ENCODE results near the gene GID8. TPM values are rescaled to one million over a fixed set of nuclear protein-coding genes. Genes with fewer than 3 reads are reported as not detected.

GID8 gene
- total RNA-seq (10 to 100 TPM; 19.0 to 22.1 (median 20.0) TPM), polyA plus RNA-seq (8.9 TPM)
- long read RNA-seq, donor 1, full-length matches to known transcripts = 21 of 29 reads
- long read RNA-seq, donor 1, partial matches to known transcripts = 2 of 29 reads
- long read RNA-seq, donor 1, other reads (novel, unspliced or antisense) = 6 of 29 reads
- long read RNA-seq, donor 2, full-length matches to known transcripts = 16 of 23 reads
- long read RNA-seq, donor 2, partial matches to known transcripts = 2 of 23 reads
- long read RNA-seq, donor 2, other reads (novel, unspliced or antisense) = 5 of 23 reads
- long read RNA-seq, donor 3, full-length matches to known transcripts = 75 of 110 reads
- long read RNA-seq, donor 3, partial matches to known transcripts = 30 of 110 reads
- long read RNA-seq, donor 3, other reads (novel, unspliced or antisense) = 5 of 110 reads
- long read RNA-seq, donor 4, full-length matches to known transcripts = 31 of 38 reads
- long read RNA-seq, donor 4, partial matches to known transcripts = 5 of 38 reads
- long read RNA-seq, donor 4, other reads (novel, unspliced or antisense) = 2 of 38 reads

DNA sequence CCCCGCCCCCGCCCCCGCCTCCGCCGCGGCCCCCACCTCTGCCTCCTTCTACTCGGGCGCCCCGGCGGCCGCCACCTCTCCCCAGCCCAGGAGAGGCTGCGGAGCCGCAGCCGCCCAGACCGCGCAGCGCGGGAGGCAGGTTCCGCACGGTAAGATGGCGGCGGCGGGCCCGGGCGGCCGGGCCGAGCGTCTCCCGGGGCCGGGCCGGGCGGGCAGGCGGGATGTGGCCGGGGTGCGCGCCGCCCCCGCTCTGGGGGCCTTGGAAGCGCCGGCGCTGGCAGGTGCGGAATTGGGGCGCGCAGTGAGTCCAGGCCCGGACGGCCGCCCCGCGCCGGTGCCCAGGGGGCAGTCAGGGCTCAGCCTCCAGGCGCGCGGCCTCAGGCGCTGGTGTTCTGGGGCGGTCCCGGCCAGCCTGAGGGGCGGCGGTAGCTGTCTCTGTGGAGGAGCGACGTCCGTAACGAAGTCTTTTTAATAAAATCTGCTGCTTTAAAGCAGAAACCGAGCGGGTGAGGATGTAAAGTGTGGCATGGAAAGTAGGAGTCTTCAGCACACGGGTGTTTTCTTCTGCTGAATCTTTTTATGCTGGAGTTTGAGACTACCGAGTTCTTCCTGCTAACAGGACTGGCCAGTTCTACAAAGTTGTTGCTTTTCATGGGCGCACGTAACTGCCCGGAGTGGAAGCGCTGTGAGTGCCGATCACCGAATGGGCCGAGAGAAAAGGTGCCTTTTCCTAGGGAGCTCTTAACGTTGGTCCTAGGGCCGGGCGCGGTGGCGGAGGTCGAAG lies at the start of gene GID8:
TSS of gene GID8 (plus strand) at position 43 of the 784 bp plus-strand sequence. CDS start 3,356 bp downstream, outside the sequence.
- under 1% methylated on average over 78 of the region's 79 CpGs for WGBS
- intact Hi-C loops (cut with DNase I) = no loop called here
- H3K4me3 ChIP-seq (ENCODE audit: low read length) = peak within 1 kb of the TSS; percentile 88
- no peaks in the 10 kb centered on the region for H3K9me3 ChIP-seq (ENCODE audit: control insufficient read depth, low read length)
- no peaks in the 10 kb centered on the region for H3K27me3 ChIP-seq (ENCODE audit: control insufficient read depth, insufficient read depth)
- peak within 1 kb of the TSS; percentile 81 for H3K27ac ChIP-seq (ENCODE audit: low read length)
- ATAC-seq (peak; percentile 46 to 53), DNase-seq (peak; percentile 58 to 81 (median 79))
- peaks cover 11% of the 10 kb centered on the region for H3K4me1 ChIP-seq (ENCODE audit: control insufficient read depth, insufficient read depth, low read length)

- no peak overlapping the region for H3K4me3 ChIP-seq (ENCODE audit: low read length)
- H3K4me1 ChIP-seq (ENCODE audit: control insufficient read depth, insufficient read depth, low read length) = no peaks in the 10 kb centered on the region
- peak in 1 of 2 donors; percentile 7 for ATAC-seq
- WGBS = 94% methylated on average over 16 of the region's 16 CpGs
- no peaks in the 10 kb centered on the region for H3K9me3 ChIP-seq (ENCODE audit: control insufficient read depth, low read length)
- H3K27ac ChIP-seq (ENCODE audit: low read length) = no peak overlapping the region
- no peaks in the 10 kb centered on the region for H3K27me3 ChIP-seq (ENCODE audit: control insufficient read depth, insufficient read depth)
- DNase-seq = no peak
- intact Hi-C loops (cut with DNase I) = no loop called here
Observed at GRCh38 chr20:62888406-62888805, 49.5 kb upstream of the GID8 start.

- Histone ChIP-seq H3K9me3 (ENCODE audit: control insufficient read depth, low read length) (no peaks in the 10 kb centered on the region), H3K4me3 (ENCODE audit: low read length) (no peak overlapping the region), H3K4me1 (ENCODE audit: control insufficient read depth, insufficient read depth, low read length) (no peaks in the 10 kb centered on the region), H3K27ac (ENCODE audit: low read length) (no peak overlapping the region), H3K27me3 (ENCODE audit: control insufficient read depth, insufficient read depth) (no peaks in the 10 kb centered on the region)
- DNase-seq = peak in 1 of 3 donors; percentile 60
- no peak for ATAC-seq
- intact Hi-C loops (cut with DNase I) = no loop called here
- WGBS = 90% methylated on average over 17 of the region's 17 CpGs
Observed at GRCh38 chr20:62888910-62889309, 49.0 kb upstream of the GID8 start.

DNA sequence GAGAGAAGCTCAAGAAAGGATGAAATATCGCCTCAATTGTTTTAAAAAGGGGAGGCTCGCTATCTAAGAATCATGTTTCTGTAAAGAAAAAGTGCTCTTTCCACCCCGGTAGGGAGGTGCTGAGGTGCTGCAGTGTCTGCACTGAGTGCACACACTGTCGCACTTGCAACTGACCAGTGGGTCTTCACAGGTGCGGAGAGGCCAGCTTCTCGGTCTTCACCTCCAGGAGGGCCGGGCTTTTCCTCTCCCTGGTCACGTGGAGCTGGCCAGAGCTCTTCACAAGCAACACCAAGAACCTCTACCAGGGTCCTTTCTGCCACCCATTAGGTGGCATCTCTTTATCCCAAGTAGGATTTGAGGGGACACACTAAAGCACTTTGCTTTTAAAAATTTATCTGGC lies 48.5 kb upstream of the GID8 start:
- intact Hi-C loops (cut with DNase I) = no loop called here
- 91% methylated on average over 8 of the region's 8 CpGs for WGBS
- H3K27ac ChIP-seq (ENCODE audit: low read length) = no peak overlapping the region
- no peaks in the 10 kb centered on the region for H3K4me1 ChIP-seq (ENCODE audit: control insufficient read depth, insufficient read depth, low read length)
- no peak for ATAC-seq
- no peak for DNase-seq
- no peaks in the 10 kb centered on the region for H3K9me3 ChIP-seq (ENCODE audit: control insufficient read depth, low read length)
- H3K27me3 ChIP-seq (ENCODE audit: control insufficient read depth, insufficient read depth) = no peaks in the 10 kb centered on the region
- no peak overlapping the region for H3K4me3 ChIP-seq (ENCODE audit: low read length)

GRCh38 chr20:62889871-62890270 lies 48.1 kb upstream of the GID8 start:
- no peak overlapping the region for H3K27ac ChIP-seq (ENCODE audit: low read length)
- 90% methylated on average over 9 of the region's 9 CpGs for WGBS
- H3K4me3 ChIP-seq (ENCODE audit: low read length) = no peak overlapping the region
- H3K4me1 ChIP-seq (ENCODE audit: control insufficient read depth, insufficient read depth, low read length) = no peaks in the 10 kb centered on the region
- intact Hi-C loops (cut with DNase I) = loop anchor here in 1 of 4 donors (10.0 kb wide), 1 partner anchor 55 kb away; no protein-coding TSS in a partner anchor
- no peaks in the 10 kb centered on the region for H3K9me3 ChIP-seq (ENCODE audit: control insufficient read depth, low read length)
- H3K27me3 ChIP-seq (ENCODE audit: control insufficient read depth, insufficient read depth) = no peaks in the 10 kb centered on the region
- DNase-seq (no peak), ATAC-seq (no peak)

DNA sequence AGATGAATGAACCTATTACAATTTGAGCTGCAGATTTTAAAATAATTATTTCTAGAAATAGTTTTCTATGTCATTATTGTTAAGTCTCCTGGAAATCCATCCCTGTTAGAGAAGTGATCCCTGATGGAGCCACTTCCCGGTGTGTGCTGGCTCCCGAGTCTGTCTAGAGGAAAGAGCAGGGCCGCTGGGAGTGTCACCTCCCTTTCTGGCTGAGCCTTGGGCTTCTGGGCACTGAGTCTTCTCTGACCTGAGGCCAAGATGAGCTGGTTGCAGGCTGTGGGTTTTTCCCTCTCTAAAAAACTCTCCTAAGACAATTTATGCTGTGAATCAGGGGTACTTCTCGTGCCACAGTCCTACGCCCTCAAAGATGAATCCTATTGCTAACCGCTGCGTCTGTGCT lies 47.5 kb upstream of the GID8 start:
- intact Hi-C loops (cut with DNase I) = loop anchor here in 1 of 4 donors (10.0 kb wide), 1 partner anchor 54 kb away; no protein-coding TSS in a partner anchor
- H3K27ac ChIP-seq (ENCODE audit: low read length) = no peak overlapping the region
- H3K9me3 ChIP-seq (ENCODE audit: control insufficient read depth, low read length) = no peaks in the 10 kb centered on the region
- WGBS = 77% methylated on average over 7 of the region's 7 CpGs
- no peaks in the 10 kb centered on the region for H3K4me1 ChIP-seq (ENCODE audit: control insufficient read depth, insufficient read depth, low read length)
- no peaks in the 10 kb centered on the region for H3K27me3 ChIP-seq (ENCODE audit: control insufficient read depth, insufficient read depth)
- H3K4me3 ChIP-seq (ENCODE audit: low read length) = no peak overlapping the region
- no peak for ATAC-seq
- no peak for DNase-seq

GRCh38 chr20:62891111-62891510 lies 46.8 kb upstream of the GID8 start:
- 67% methylated on average over 15 of the region's 15 CpGs for WGBS
- no peaks in the 10 kb centered on the region for H3K27me3 ChIP-seq (ENCODE audit: control insufficient read depth, insufficient read depth)
- intact Hi-C loops (cut with DNase I) = loop anchor here in 1 of 4 donors (10.0 kb wide), 1 partner anchor 54 kb away; no protein-coding TSS in a partner anchor
- ATAC-seq (peak in 1 of 2 donors; percentile 60), DNase-seq (no peak)
- H3K9me3 ChIP-seq (ENCODE audit: control insufficient read depth, low read length) = no peaks in the 10 kb centered on the region
- H3K4me1 ChIP-seq (ENCODE audit: control insufficient read depth, insufficient read depth, low read length) = no peaks in the 10 kb centered on the region
- no peak overlapping the region for H3K4me3 ChIP-seq (ENCODE audit: low read length)
- H3K27ac ChIP-seq (ENCODE audit: low read length) = no peak overlapping the region

DNA sequence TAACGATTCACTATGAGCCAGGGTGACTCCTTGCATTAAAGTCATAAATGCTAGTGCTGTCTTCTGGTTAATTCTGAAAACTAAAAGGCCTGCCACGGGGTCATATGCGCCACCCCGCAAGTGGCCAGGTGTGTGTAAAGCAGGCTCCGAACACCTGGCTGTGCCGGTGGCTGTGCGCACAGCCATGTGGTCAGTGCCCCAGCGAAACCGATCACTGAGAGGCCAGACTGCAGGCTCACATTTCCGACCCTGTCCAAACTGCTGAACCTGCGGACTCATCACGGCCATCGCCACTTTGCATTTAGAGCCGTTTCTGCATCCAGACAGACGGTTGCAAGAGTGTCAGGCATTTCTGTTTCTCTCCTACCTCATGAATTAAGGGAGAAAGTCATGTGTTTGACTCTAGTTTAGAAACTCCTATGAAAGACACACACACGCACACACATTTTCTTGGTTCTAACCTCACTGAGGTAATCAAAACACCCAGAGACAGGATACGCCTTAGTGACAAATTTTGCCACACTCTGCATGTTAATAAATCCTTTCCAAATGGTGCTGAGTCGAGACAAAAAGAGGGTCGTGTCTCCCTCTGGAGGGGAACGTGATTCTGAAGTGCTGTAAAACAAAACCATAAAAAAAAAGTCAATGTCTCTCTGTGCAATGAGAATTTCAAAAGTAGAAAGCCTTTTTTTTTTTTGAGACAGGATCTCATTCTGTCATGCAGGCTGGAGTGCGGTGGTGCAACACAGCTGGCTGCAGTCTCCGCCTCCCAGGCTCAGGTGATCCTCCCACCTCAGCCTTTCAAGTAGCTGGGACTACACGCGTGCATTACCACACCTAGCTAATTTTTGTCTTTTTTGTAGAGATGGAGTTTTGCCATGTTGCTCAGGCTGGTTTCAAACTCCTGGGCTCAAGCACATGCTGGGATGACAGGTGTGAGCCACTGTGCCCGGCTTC lies 45.3 kb upstream of the GID8 start:
- intact Hi-C loops (cut with DNase I) = loop anchor here in 1 of 4 donors (10.0 kb wide), 1 partner anchor 52 kb away; no protein-coding TSS in a partner anchor
- WGBS = 89% methylated on average over 25 of the region's 25 CpGs
- ATAC-seq (no peak), DNase-seq (no peak)
- no peak overlapping the region for H3K27ac ChIP-seq (ENCODE audit: low read length)
- H3K9me3 ChIP-seq (ENCODE audit: control insufficient read depth, low read length) = no peaks in the 10 kb centered on the region
- H3K27me3 ChIP-seq (ENCODE audit: control insufficient read depth, insufficient read depth) = no peaks in the 10 kb centered on the region
- H3K4me1 ChIP-seq (ENCODE audit: control insufficient read depth, insufficient read depth, low read length) = no peaks in the 10 kb centered on the region
- H3K4me3 ChIP-seq (ENCODE audit: low read length) = no peak overlapping the region

- Histone ChIP-seq H3K27me3 (ENCODE audit: control insufficient read depth, insufficient read depth) (no peaks in the 10 kb centered on the region), H3K9me3 (ENCODE audit: control insufficient read depth, low read length) (no peaks in the 10 kb centered on the region), H3K4me3 (ENCODE audit: low read length) (no peak overlapping the region), H3K4me1 (ENCODE audit: control insufficient read depth, insufficient read depth, low read length) (no peaks in the 10 kb centered on the region), H3K27ac (ENCODE audit: low read length) (no peak overlapping the region)
- intact Hi-C loops (cut with DNase I) = loop anchor here in 1 of 4 donors (10.0 kb wide), 1 partner anchor 51 kb away; no protein-coding TSS in a partner anchor
- WGBS = 91% methylated on average over 14 of the region's 14 CpGs
- ATAC-seq (no peak), DNase-seq (no peak)
Observed at GRCh38 chr20:62893700-62894099, 44.2 kb upstream of the GID8 start.

GRCh38 chr20:62894261-62894660 lies 43.7 kb upstream of the GID8 start:
- no peak for ATAC-seq
- Histone ChIP-seq H3K4me1 (ENCODE audit: control insufficient read depth, insufficient read depth, low read length) (no peaks in the 10 kb centered on the region), H3K4me3 (ENCODE audit: low read length) (no peak overlapping the region), H3K9me3 (ENCODE audit: control insufficient read depth, low read length) (no peaks in the 10 kb centered on the region), H3K27ac (ENCODE audit: low read length) (no peak overlapping the region), H3K27me3 (ENCODE audit: control insufficient read depth, insufficient read depth) (no peaks in the 10 kb centered on the region)
- no peak for DNase-seq
- WGBS = 89% methylated on average over 14 of the region's 14 CpGs
- intact Hi-C loops (cut with DNase I) = loop anchor here in 1 of 4 donors (10.0 kb wide), 1 partner anchor 51 kb away; no protein-coding TSS in a partner anchor
